Esophagus squamous epithelium (tissue), 4 donors: ENCODE results near the gene ZC2HC1C.

Experiments used
- POLR2A ChIP-seq, 4 donors: fragments of 450-650 bp; IDR thresholded peaks; one replicate each; pipeline ENCODE4 v1.6.1; 2017; ENCODE audit warnings: antibody characterized with exemption in 4 of 4, mild to moderate bottlenecking in 4 of 4, moderate library complexity in 3 of 4
- TF ChIP-seq, protein P1 (sequence below), 6 experiments: fragments of 450-650 bp in 4 of 6; fragments of 200-600 bp in 2 of 6; sonication (generic) in 2 of 6; IDR thresholded peaks; one replicate each; pipeline ENCODE4 v1.5.1; 2016 to 2019; ENCODE audit warnings: antibody characterized with exemption in 6 of 6, mild to moderate bottlenecking in 4 of 6, moderate library complexity in 4 of 6

DNA sequence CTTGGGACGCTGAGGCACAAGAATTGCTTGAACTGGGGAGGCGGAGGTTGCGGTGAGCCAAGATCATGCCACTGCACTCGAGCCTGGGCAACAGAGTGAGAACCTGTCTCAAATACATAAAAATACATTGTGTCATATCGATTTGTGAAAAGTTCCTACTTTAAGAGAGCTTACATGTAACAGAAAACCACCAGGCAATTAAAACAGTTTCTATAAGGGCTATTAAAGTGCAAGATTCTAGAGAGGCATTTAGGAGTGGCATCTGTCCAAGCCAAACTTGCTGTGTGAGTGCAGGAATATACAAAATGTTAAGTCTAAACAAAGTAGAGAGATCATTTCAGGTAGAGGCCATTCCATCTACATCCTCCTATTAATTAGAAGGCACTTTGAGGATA, 59.2 kb downstream of the ZC2HC1C start:
- TF ChIP-seq, protein P1, sequence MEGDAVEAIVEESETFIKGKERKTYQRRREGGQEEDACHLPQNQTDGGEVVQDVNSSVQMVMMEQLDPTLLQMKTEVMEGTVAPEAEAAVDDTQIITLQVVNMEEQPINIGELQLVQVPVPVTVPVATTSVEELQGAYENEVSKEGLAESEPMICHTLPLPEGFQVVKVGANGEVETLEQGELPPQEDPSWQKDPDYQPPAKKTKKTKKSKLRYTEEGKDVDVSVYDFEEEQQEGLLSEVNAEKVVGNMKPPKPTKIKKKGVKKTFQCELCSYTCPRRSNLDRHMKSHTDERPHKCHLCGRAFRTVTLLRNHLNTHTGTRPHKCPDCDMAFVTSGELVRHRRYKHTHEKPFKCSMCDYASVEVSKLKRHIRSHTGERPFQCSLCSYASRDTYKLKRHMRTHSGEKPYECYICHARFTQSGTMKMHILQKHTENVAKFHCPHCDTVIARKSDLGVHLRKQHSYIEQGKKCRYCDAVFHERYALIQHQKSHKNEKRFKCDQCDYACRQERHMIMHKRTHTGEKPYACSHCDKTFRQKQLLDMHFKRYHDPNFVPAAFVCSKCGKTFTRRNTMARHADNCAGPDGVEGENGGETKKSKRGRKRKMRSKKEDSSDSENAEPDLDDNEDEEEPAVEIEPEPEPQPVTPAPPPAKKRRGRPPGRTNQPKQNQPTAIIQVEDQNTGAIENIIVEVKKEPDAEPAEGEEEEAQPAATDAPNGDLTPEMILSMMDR (IDR thresholded peaks at IDR 0.05) = no peak
- no peak for TF ChIP-seq POLR2A (IDR thresholded peaks at IDR 0.05)
